Rectal smooth muscle tissue (tissue), 1 donor: Measurements from ENCODE around the gene RAPH1.

Experiments
- H3K27ac ChIP-seq: one replicate; pipeline ENCODE4 v1.7.0; 2013; ENCODE audit warnings: low read depth, low read length, inconsistent platforms
- H3K27me3 ChIP-seq: one replicate; pipeline ENCODE4 v1.7.0; 2013; ENCODE audit warnings: low read length; ENCODE audit not compliant: control insufficient read depth, insufficient read depth
- H3K36me3 ChIP-seq: one replicate; pipeline ENCODE4 v1.7.0; 2013; ENCODE audit warnings: low read length; ENCODE audit not compliant: control insufficient read depth, insufficient read depth
- H3K4me1 ChIP-seq: one replicate; pipeline ENCODE4 v1.7.0; 2013; ENCODE audit warnings: low read length; ENCODE audit not compliant: control insufficient read depth, insufficient read depth
- H3K4me3 ChIP-seq: one replicate; pipeline ENCODE4 v1.7.0; 2013; ENCODE audit warnings: low read length
- H3K9ac ChIP-seq: one replicate; pipeline ENCODE4 v1.7.0; 2013; ENCODE audit warnings: low read length

RAPH1 gene

GRCh38 chr2:203569677-203570316, 34.7 kb upstream of the RAPH1 start:
- no peak overlapping the region for H3K27ac ChIP-seq

GRCh38 chr2:203567691-203568090, 32.6 kb upstream of the RAPH1 start:
- Histone ChIP-seq H3K27me3 (no peaks in the 10 kb centered on the region), H3K4me3 (no peak overlapping the region), H3K9ac (no peak overlapping the region)

More at GRCh38 chr2:203569677-203570316, 34.7 kb upstream of the RAPH1 start:
- Histone ChIP-seq H3K27me3 (no peaks in the 10 kb centered on the region), H3K4me3 (no peak overlapping the region), H3K4me1 (no peaks in the 10 kb centered on the region), H3K9ac (no peak overlapping the region), H3K36me3 (no peaks in the 10 kb centered on the region)

GRCh38 chr2:203566161-203566560, 31.1 kb upstream of the RAPH1 start:
- no peak overlapping the region for H3K27ac ChIP-seq
- H3K36me3 ChIP-seq = no peaks in the 10 kb centered on the region
- H3K4me1 ChIP-seq = peaks cover 8% of the 10 kb centered on the region
- H3K27me3 ChIP-seq = no peaks in the 10 kb centered on the region
- H3K4me3 ChIP-seq = no peak overlapping the region
- H3K9ac ChIP-seq = no peak overlapping the region

More at GRCh38 chr2:203567691-203568090, 32.6 kb upstream of the RAPH1 start:
- peaks cover under 1% of the 10 kb centered on the region for H3K4me1 ChIP-seq
- H3K36me3 ChIP-seq = no peaks in the 10 kb centered on the region
- H3K27ac ChIP-seq = no peak overlapping the region

GRCh38 chr2:203565076-203565475, 30.0 kb upstream of the RAPH1 start:
- Histone ChIP-seq H3K4me1 (peaks cover 8% of the 10 kb centered on the region), H3K36me3 (no peaks in the 10 kb centered on the region), H3K27me3 (no peaks in the 10 kb centered on the region), H3K9ac (no peak overlapping the region), H3K4me3 (no peak overlapping the region), H3K27ac (no peak overlapping the region)

GRCh38 chr2:203562268-203562667, 27.2 kb upstream of the RAPH1 start:
- Histone ChIP-seq H3K27me3 (no peaks in the 10 kb centered on the region), H3K36me3 (no peaks in the 10 kb centered on the region), H3K9ac (no peak overlapping the region), H3K27ac (peak overlapping the region; percentile 31), H3K4me3 (no peak overlapping the region), H3K4me1 (peaks cover 8% of the 10 kb centered on the region)

GRCh38 chr2:203559641-203560040, 24.5 kb upstream of the RAPH1 start:
- H3K4me3 ChIP-seq = no peak overlapping the region
- H3K27ac ChIP-seq = no peak overlapping the region
- no peak overlapping the region for H3K9ac ChIP-seq
- H3K36me3 ChIP-seq = no peaks in the 10 kb centered on the region
- H3K27me3 ChIP-seq = no peaks in the 10 kb centered on the region
- H3K4me1 ChIP-seq = peaks cover 8% of the 10 kb centered on the region

- no peaks in the 10 kb centered on the region for H3K27me3 ChIP-seq
- no peak overlapping the region for H3K4me3 ChIP-seq
Observed at GRCh38 chr2:203553784-203554183, 18.7 kb upstream of the RAPH1 start.

DNA sequence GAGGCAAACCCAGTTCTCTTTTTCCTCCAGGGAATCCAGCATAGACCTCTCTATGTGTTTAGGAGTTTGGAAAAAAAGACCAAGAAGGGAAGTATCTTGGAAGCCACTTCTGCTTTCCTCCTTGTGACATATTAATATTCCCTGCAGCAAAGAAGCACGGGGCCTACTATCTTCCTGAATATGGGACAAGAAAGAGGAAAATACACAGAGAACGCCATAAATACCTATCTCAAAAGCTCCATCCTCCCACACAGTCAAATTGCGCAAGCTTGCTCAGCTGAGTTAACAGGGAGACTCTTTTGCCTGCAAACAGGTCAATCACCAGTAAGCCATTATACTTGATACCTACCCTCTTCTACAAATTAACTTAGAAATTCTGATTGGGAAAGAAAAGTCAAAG, 16.7 kb upstream of the RAPH1 start:
- no peak overlapping the region for H3K27ac ChIP-seq

More at GRCh38 chr2:203553784-203554183, 18.7 kb upstream of the RAPH1 start:
- Histone ChIP-seq H3K9ac (no peak overlapping the region), H3K36me3 (no peaks in the 10 kb centered on the region), H3K27ac (no peak overlapping the region), H3K4me1 (no peaks in the 10 kb centered on the region)

DNA sequence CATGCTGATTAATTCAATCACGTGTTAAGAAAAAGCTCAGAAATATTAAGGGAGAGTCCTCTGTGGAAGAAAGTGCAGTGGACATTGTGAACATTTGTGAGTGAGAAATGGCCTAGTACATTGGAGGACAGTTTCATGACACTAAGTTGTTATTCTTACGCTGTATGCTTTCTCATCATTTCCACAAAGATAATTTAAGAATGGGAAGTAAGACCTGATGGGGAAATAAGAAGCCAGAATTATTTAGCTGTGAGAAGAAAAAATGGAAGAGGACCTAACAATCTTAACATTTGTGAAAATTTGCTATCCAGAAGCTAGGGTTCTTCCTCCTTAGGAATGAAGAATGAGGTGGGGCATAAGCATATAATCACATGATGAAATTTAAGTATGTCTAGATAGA, 15.2 kb upstream of the RAPH1 start:
- H3K4me1 ChIP-seq = no peaks in the 10 kb centered on the region
- H3K27me3 ChIP-seq = no peaks in the 10 kb centered on the region
- no peak overlapping the region for H3K4me3 ChIP-seq
- no peaks in the 10 kb centered on the region for H3K36me3 ChIP-seq
- H3K27ac ChIP-seq = no peak overlapping the region
- H3K9ac ChIP-seq = no peak overlapping the region

More for the DNA sequence above, 16.7 kb upstream of the RAPH1 start:
- no peak overlapping the region for H3K9ac ChIP-seq
- H3K27me3 ChIP-seq = no peaks in the 10 kb centered on the region
- no peak overlapping the region for H3K4me3 ChIP-seq
- no peaks in the 10 kb centered on the region for H3K4me1 ChIP-seq
- H3K36me3 ChIP-seq = no peaks in the 10 kb centered on the region

DNA sequence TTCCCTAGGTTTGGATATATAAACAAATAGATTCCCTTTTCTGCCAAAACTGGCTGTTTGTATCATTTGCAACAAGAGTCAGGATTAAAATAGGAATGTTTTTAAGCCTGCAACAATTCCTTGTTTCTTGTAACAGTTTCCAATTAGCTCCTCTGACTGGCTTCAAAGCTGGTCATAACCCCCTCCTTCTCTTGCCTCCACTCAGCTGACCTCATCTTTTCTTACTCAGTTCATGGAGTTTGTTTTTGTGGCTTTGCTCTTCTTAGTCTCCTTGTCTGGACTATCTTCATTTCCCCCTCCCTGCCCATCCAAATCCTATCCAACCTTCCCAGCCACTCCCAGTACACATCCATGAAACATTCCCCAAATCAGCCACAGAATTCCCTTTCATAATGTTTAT, 14.3 kb upstream of the RAPH1 start:
- H3K27me3 ChIP-seq = no peaks in the 10 kb centered on the region
- no peaks in the 10 kb centered on the region for H3K36me3 ChIP-seq
- H3K4me1 ChIP-seq = no peaks in the 10 kb centered on the region
- no peak overlapping the region for H3K27ac ChIP-seq
- no peak overlapping the region for H3K4me3 ChIP-seq
- no peak overlapping the region for H3K9ac ChIP-seq

GRCh38 chr2:203548887-203549286, 13.8 kb upstream of the RAPH1 start:
- Histone ChIP-seq H3K27me3 (no peaks in the 10 kb centered on the region), H3K36me3 (no peaks in the 10 kb centered on the region), H3K4me1 (no peaks in the 10 kb centered on the region), H3K4me3 (no peak overlapping the region), H3K27ac (no peak overlapping the region), H3K9ac (no peak overlapping the region)

DNA sequence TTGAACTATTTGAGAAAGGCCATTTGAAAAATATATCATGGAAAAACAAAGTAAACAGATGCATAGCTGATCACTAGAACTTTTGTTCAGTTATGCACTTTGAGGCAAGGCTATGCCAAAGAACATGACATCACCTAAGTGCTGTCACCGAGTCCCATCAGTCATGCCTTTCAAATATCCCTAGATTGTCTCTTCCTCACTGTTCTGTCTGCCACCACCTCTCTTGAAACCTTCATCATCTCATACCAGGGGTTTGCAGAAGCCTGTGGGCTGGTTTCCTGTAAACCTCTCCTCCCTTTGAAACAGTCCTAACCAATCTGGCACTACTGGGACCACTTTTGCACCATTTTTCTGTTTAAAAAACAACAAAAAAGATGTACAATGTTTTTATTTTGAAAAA, 12.3 kb upstream of the RAPH1 start:
- Histone ChIP-seq H3K9ac (no peak overlapping the region), H3K36me3 (no peaks in the 10 kb centered on the region), H3K4me3 (no peak overlapping the region), H3K27me3 (no peaks in the 10 kb centered on the region), H3K4me1 (no peaks in the 10 kb centered on the region), H3K27ac (no peak overlapping the region)

DNA sequence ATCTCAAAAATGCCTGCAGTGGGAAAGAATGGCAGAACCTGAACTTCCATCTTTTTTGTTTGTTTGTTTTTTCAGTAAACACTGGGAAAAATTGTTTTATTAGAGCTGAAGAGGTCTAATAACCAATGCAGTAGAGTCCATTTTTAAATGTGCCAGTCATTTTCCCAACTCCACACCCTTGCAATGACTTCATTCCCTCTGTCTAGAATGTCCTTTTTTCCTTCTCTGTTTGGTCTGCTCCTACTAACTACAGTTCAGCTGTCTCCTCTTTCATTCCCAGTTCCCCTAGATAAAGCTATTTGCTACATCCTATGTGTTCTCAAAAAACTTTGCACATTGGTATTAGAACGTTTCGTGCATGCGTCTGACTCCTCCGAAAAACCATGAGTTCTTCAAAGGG, 9.3 kb upstream of the RAPH1 start:
- Histone ChIP-seq H3K9ac (no peak overlapping the region), H3K27ac (no peak overlapping the region), H3K36me3 (no peaks in the 10 kb centered on the region), H3K27me3 (no peaks in the 10 kb centered on the region), H3K4me3 (no peak overlapping the region), H3K4me1 (no peaks in the 10 kb centered on the region)
